Measurements from ENCODE around the gene TMPRSS6. TPM values are rescaled to one million over a fixed set of nuclear protein-coding genes. Genes with fewer than 3 reads are reported as not detected.

TMPRSS6 gene
- polyA plus RNA-seq, 1 donor from 2014 or later, result not detected

- Mint-ChIP-seq H3K4me1 (peaks cover 6 to 12% (median 11%) of the 10 kb centered on the region in 3 donors), H3K9me3 (peaks cover 0 to 4% (median 3%) of the 10 kb centered on the region in 3 donors), H3K27me3 (no peaks in the 10 kb centered on the region), H3K4me3 (peak overlapping the region in 1 of 4 donors; percentile 83), H3K36me3 (peaks cover 3% of the 10 kb centered on the region), H3K27ac (no peak overlapping the region)
Measured at GRCh38 chr22:37146507-37147180, 37.1 kb upstream of the TMPRSS6 start.

GRCh38 chr22:37146051-37146385 is 36.5 kb upstream of the TMPRSS6 start:
- peak overlapping the region in 1 of 3 donors; percentile 94 for H3K27ac Mint-ChIP-seq
- peaks cover 3% of the 10 kb centered on the region for H3K36me3 Mint-ChIP-seq

GRCh38 chr22:37145180-37146050 is 35.9 kb upstream of the TMPRSS6 start:
- H3K27ac Mint-ChIP-seq, result peak overlapping the region in 1 of 3 donors; percentile 94
- peak overlapping the region in 2 of 4 donors; percentile 39 to 70 for H3K4me3 Mint-ChIP-seq
- no peaks in the 10 kb centered on the region for H3K36me3 Mint-ChIP-seq
- peaks cover 6 to 12% (median 11%) of the 10 kb centered on the region in 3 donors for H3K4me1 Mint-ChIP-seq
- no peaks in the 10 kb centered on the region for H3K9me3 Mint-ChIP-seq
- H3K27me3 Mint-ChIP-seq, result no peaks in the 10 kb centered on the region

More at GRCh38 chr22:37146051-37146385, 36.5 kb upstream of the TMPRSS6 start:
- H3K4me3 Mint-ChIP-seq, result peak overlapping the region in 2 of 4 donors; percentile 39 to 70
- no peaks in the 10 kb centered on the region for H3K27me3 Mint-ChIP-seq
- H3K9me3 Mint-ChIP-seq, result peaks cover 0 to 4% (median 2%) of the 10 kb centered on the region in 3 donors
- H3K4me1 Mint-ChIP-seq, result peaks cover 6 to 12% (median 11%) of the 10 kb centered on the region in 3 donors

GRCh38 chr22:37144180-37144554 is 34.7 kb upstream of the TMPRSS6 start:
- Mint-ChIP-seq H3K27me3 (no peaks in the 10 kb centered on the region), H3K4me1 (peaks cover 2 to 8% (median 7%) of the 10 kb centered on the region in 3 donors), H3K4me3 (no peak overlapping the region), H3K9me3 (no peaks in the 10 kb centered on the region), H3K36me3 (no peaks in the 10 kb centered on the region), H3K27ac (no peak overlapping the region)

- H3K9me3 Mint-ChIP-seq, result no peaks in the 10 kb centered on the region
- no peaks in the 10 kb centered on the region for H3K36me3 Mint-ChIP-seq
- peaks cover 0 to 4% (median 0%) of the 10 kb centered on the region in 3 donors for H3K4me1 Mint-ChIP-seq
- no peak overlapping the region for H3K4me3 Mint-ChIP-seq
- no peaks in the 10 kb centered on the region for H3K27me3 Mint-ChIP-seq
- no peak overlapping the region for H3K27ac Mint-ChIP-seq
Measured at GRCh38 chr22:37141971-37142370, 32.5 kb upstream of the TMPRSS6 start.

GRCh38 chr22:37141476-37141875 is 32.0 kb upstream of the TMPRSS6 start:
- H3K36me3 Mint-ChIP-seq, result no peaks in the 10 kb centered on the region
- H3K27me3 Mint-ChIP-seq, result no peaks in the 10 kb centered on the region
- H3K4me1 Mint-ChIP-seq, result peaks cover 0 to 4% (median 0%) of the 10 kb centered on the region in 3 donors
- H3K27ac Mint-ChIP-seq, result no peak overlapping the region
- no peak overlapping the region for H3K4me3 Mint-ChIP-seq
- H3K9me3 Mint-ChIP-seq, result no peaks in the 10 kb centered on the region

- no peaks in the 10 kb centered on the region for H3K27me3 Mint-ChIP-seq
- H3K9me3 Mint-ChIP-seq, result no peaks in the 10 kb centered on the region
- H3K27ac Mint-ChIP-seq, result no peak overlapping the region
- no peak overlapping the region for H3K4me3 Mint-ChIP-seq
- peaks cover 0 to 4% (median 0%) of the 10 kb centered on the region in 3 donors for H3K4me1 Mint-ChIP-seq
- H3K36me3 Mint-ChIP-seq, result no peaks in the 10 kb centered on the region
Measured at GRCh38 chr22:37140686-37141323, 31.3 kb upstream of the TMPRSS6 start.

- Mint-ChIP-seq H3K4me3 (no peak overlapping the region), H3K4me1 (peaks cover 0 to 4% (median 0%) of the 10 kb centered on the region in 3 donors), H3K36me3 (no peaks in the 10 kb centered on the region), H3K9me3 (no peaks in the 10 kb centered on the region), H3K27me3 (no peaks in the 10 kb centered on the region), H3K27ac (peak overlapping the region in 1 of 3 donors; percentile 76)
Measured at GRCh38 chr22:37139762-37140161, 30.2 kb upstream of the TMPRSS6 start.

- peaks cover 0 to 3% (median 0%) of the 10 kb centered on the region in 3 donors for H3K4me1 Mint-ChIP-seq
Measured at GRCh38 chr22:37138849-37139561, 29.5 kb upstream of the TMPRSS6 start.

GRCh38 chr22:37137903-37138665 is 28.6 kb upstream of the TMPRSS6 start:
- Mint-ChIP-seq H3K27me3 (no peaks in the 10 kb centered on the region), H3K36me3 (no peaks in the 10 kb centered on the region), H3K9me3 (no peaks in the 10 kb centered on the region), H3K4me1 (peaks cover 0 to 3% (median 0%) of the 10 kb centered on the region in 3 donors), H3K27ac (peak overlapping the region in 1 of 3 donors; percentile 53), H3K4me3 (no peak overlapping the region)

More at GRCh38 chr22:37138849-37139561, 29.5 kb upstream of the TMPRSS6 start:
- H3K9me3 Mint-ChIP-seq, result no peaks in the 10 kb centered on the region
- H3K36me3 Mint-ChIP-seq, result no peaks in the 10 kb centered on the region
- H3K27me3 Mint-ChIP-seq, result no peaks in the 10 kb centered on the region
- H3K27ac Mint-ChIP-seq, result peak overlapping the region in 1 of 3 donors; percentile 76
- peak overlapping the region in 1 of 4 donors; percentile 49 for H3K4me3 Mint-ChIP-seq

- no peaks in the 10 kb centered on the region for H3K36me3 Mint-ChIP-seq
- no peaks in the 10 kb centered on the region for H3K9me3 Mint-ChIP-seq
- H3K27ac Mint-ChIP-seq, result peak overlapping the region in 1 of 3 donors; percentile 8
- peaks cover 0 to 3% (median 0%) of the 10 kb centered on the region in 3 donors for H3K4me1 Mint-ChIP-seq
- H3K27me3 Mint-ChIP-seq, result no peaks in the 10 kb centered on the region
- H3K4me3 Mint-ChIP-seq, result no peak overlapping the region
Measured at GRCh38 chr22:37137131-37137530, 27.6 kb upstream of the TMPRSS6 start.

GRCh38 chr22:37135023-37135422 is 25.5 kb upstream of the TMPRSS6 start:
- H3K4me1 Mint-ChIP-seq, result peaks cover 0 to 3% (median 0%) of the 10 kb centered on the region in 3 donors
- peak overlapping the region in 1 of 4 donors; percentile 72 for H3K4me3 Mint-ChIP-seq
- no peaks in the 10 kb centered on the region for H3K9me3 Mint-ChIP-seq
- no peaks in the 10 kb centered on the region for H3K27me3 Mint-ChIP-seq
- no peaks in the 10 kb centered on the region for H3K36me3 Mint-ChIP-seq
- no peak overlapping the region for H3K27ac Mint-ChIP-seq

GRCh38 chr22:37133304-37134018 is 23.9 kb upstream of the TMPRSS6 start:
- H3K4me3 Mint-ChIP-seq, result no peak overlapping the region
- H3K27me3 Mint-ChIP-seq, result no peaks in the 10 kb centered on the region
- peaks cover 0 to 3% (median 0%) of the 10 kb centered on the region in 3 donors for H3K4me1 Mint-ChIP-seq
- H3K9me3 Mint-ChIP-seq, result no peaks in the 10 kb centered on the region
- H3K36me3 Mint-ChIP-seq, result no peaks in the 10 kb centered on the region
- peak overlapping the region in 1 of 3 donors; percentile 16 for H3K27ac Mint-ChIP-seq

Data from IgD-negative memory B cell (primary cell).